HG03045 (cell line): ENCODE results near the gene ANKRD10.
A peak's percentile ranks its signal among the peaks of the same experiment; 100 is the strongest.

Source experiments
- ATAC-seq: cut with Tn5 transposase; IDR thresholded peaks from one replicate; pipeline ENCODE4 v1.9.1; 2021; ENCODE audit warnings: mild to moderate bottlenecking, moderate library complexity; ENCODE audit not compliant: unreplicated experiment

The ANKRD10 gene

GRCh38 chr13:110944968-110945927 is 30.4 kb upstream of the ANKRD10 start:
- ATAC-seq: no peak

GRCh38 chr13:110944121-110944967 is 29.5 kb upstream of the ANKRD10 start:
- no peak for ATAC-seq

GRCh38 chr13:110942248-110942981 is 27.5 kb upstream of the ANKRD10 start:
- peak; percentile 74 for ATAC-seq

- no peak for ATAC-seq
Measured at GRCh38 chr13:110938662-110939421, 24.0 kb upstream of the ANKRD10 start.

DNA sequence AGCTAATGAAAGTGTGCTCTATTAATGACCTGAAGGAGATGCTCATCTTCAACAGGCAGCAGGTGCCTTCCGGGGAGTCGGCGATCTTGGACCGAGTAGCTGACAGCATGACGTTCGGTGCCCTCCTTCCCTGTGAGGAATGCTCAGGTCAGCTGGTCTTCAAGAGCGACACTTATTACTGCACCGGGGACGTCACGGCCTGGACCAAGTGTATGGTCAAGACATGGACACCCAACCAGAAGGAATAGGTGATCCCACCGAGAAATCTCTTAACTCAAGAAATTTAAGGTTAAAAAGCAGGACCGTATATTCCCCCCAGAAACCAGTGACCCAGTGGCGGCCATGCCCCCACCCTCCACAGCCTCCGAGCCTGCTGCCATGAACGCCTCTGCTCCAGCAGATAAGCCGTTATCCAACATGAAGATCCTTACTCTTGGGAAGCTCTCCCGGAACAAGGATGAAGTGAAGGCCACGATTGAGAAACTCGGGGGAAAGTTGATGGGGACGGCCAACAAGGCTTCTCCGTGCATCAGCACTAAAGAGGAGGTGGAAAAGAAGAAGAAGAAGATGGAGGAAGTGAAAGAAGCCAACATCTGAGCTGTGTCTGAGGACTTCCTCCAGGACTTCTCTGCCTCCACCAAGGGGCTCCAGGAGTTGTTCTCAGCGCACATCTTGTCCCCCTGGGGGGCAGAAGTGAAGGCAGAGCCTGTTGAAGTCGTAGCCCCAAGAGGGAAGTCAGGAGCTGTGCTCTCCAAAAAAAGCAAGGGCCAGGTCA is 22.8 kb upstream of the ANKRD10 start:
- ATAC-seq: no peak

- no peak for ATAC-seq
Measured at GRCh38 chr13:110936519-110936918, 21.6 kb upstream of the ANKRD10 start.

DNA sequence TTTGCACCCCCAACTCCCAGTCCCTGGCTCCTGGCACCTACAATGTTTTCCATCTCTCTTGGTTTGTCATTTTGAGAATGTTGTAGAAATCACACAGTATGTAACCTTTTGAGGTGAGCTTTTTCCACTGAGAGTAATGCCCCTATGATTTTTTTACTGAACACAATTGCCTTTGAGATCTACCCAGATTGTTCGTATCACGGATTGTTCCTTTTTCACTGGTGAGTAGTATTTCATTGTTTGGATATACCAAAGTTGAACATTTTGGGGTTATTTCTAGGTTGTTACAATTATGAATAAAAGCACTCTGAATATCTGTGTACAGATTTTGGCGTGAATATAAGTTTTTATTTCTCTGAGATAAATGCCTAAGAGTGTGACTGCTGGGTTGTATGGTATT is 17.7 kb upstream of the ANKRD10 start:
- ATAC-seq: no peak

- no peak for ATAC-seq
Measured at GRCh38 chr13:110929104-110929777, 14.4 kb upstream of the ANKRD10 start.

- ATAC-seq: no peak
Measured at GRCh38 chr13:110925023-110925612, 10.2 kb upstream of the ANKRD10 start.

DNA sequence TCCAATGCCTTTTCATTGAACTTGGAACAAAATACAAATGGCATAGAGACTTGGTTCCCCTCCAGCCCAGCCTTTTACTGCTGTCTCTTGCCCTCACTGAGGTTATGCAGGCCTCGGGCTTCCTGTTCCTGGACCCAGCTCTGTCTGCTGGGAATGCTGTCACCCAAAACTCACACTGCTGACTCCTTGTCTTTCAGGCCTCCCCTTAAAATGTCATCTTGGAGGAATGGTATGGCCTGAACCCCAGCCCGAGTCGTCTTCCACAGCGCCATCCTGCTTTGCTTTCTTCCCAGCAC is 9.7 kb upstream of the ANKRD10 start:
- ATAC-seq: no peak

- no peak for ATAC-seq
Measured at GRCh38 chr13:110923777-110924638, 9.1 kb upstream of the ANKRD10 start.

- ATAC-seq: no peak
Measured at GRCh38 chr13:110923086-110923485, 8.2 kb upstream of the ANKRD10 start.

GRCh38 chr13:110922506-110922905 is 7.6 kb upstream of the ANKRD10 start:
- ATAC-seq: no peak

DNA sequence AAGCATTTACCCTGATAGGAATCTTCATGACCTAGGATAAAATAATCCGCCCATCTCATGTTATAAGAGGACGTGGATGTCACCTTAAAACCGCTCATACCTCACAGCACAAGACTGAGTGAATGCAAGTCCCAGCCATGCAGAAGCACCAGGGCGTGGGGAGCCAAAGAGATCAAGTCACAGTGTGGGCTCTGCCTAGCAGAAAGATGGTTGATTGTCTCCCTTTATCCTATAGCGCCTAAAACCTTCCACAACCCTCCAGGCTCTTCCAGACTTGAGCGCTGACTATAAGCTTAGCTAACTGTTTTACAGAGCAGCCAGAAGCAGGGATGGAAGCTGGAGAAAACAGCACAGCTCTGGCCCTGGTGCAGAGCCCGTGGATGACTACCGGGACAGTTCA is 6.8 kb upstream of the ANKRD10 start:
- no peak for ATAC-seq

DNA sequence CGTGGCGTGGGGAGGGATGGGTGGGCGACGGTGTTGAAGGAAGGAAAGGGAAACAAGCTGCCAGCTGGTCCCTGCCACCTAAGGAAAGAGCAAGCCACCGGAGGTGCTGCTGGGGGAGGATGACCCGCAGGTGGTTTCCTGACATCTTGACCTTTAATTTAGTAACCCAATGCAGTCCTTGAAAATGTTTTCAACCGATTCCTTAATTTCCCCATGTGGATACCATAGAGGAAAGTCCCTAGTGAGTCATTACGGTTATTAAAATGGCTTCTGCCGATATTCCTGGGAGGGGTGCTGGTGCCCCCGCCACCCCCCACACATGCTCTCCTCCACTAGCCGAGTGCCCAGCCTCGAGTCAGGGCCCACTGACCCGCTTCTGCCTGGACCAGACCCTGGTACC is 6.3 kb upstream of the ANKRD10 start:
- ATAC-seq: no peak

GRCh38 chr13:110920038-110920437 is 5.2 kb upstream of the ANKRD10 start:
- ATAC-seq: no peak

DNA sequence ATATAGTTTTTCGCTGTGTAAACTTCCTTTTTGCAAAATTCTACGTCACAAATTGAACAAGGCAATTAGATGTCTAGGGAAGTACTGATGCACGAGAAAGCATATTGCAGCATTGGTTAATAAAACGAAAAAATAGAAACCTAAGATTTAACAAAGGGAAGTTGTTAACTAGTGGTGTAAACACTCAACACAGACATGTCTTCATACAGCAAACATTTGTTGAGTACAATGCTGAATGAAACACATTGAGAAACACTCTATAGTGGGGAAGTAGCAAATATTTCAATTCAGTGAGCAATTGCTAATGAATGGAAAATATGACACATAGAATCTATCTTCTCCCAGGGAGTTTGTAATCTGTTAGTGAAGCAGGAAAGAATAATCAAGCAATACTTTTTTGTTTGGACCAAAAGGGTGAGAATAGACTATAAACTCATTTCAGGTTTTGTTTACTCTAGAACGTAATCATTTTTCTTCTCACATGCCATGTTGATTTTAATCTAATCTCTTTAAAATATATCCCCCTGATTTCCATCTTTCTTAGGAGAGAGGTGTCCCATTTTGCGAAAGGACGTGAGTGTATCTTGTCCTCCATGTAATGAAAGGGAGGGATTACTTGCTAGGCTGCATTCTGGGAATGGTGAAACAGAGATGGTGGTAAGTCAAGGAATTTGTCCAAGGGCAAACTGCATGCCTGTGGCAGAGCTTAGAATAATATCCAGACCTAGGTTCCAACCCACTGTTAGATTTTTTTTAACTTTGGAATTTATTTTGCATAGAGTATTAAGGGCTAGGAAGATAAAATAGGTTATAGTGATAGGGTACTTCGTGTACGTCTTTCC is 1.7 kb upstream of the ANKRD10 start:
- no peak for ATAC-seq
